Inferior parietal cortex (tissue), 1 donor: ENCODE measurements around the gene KIF2C.
"Not testable (repeated sequence)": the region's sequence is repeated elsewhere in the genome, so short reads cannot be mapped to it uniquely, and the experiment has no call there.

Experiments used
- DNase-seq: peaks from one replicate; pipeline ENCODE4 v3.0.0-alpha.2; 2016; ENCODE audit errors: extremely low spot score

KIF2C gene

GRCh38 chr1:44719318-44719717 lies 20.3 kb upstream of the KIF2C start:
- no peak for DNase-seq

- no peak for DNase-seq
These were observed 19.4 kb upstream of the KIF2C start for GRCh38 chr1:44720281-44720680.

DNA sequence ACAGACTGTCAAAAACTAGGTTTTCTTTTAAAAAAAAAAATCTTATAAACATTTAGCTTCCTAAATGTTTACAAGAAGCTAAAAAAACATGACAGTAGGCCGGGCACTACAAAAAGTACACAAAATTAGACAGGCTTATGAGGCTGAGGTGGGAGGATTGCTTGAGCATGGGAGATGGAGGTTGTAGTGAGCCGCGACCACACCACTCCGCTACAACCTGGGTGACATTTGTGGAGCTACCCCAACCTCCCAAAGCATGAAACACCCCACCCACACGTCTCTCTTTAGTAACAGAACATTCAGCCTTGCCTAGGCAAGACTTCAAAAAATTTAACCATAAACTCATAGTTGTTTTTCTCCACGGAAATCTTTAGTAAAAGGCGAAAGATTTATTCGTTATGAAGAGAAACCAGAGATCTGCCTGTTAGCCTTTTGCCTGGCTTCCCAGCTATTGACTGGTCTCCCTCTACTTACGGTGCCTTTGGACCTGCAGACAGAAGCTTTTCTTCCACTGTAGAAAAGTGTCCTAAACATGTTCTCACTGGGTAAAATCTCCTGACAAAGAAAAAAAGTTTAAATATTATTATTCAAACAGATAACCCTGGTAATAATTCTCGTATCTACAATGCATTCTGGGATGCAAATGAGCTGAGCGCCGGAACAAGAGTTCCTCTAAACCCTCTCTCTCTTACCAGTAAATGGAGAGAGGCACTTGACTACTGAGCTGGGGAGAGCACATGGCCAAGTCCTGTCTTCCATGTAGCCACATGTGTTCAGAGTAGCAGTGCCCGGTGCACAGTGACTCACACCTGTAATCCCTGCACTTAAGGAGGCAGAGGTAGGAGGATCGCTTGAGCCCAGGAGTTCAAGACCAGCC lies 17.9 kb upstream of the KIF2C start:
- peak; percentile 65 for DNase-seq

- DNase-seq, result no peak
These were observed 16.6 kb upstream of the KIF2C start for GRCh38 chr1:44723064-44723463.

DNA sequence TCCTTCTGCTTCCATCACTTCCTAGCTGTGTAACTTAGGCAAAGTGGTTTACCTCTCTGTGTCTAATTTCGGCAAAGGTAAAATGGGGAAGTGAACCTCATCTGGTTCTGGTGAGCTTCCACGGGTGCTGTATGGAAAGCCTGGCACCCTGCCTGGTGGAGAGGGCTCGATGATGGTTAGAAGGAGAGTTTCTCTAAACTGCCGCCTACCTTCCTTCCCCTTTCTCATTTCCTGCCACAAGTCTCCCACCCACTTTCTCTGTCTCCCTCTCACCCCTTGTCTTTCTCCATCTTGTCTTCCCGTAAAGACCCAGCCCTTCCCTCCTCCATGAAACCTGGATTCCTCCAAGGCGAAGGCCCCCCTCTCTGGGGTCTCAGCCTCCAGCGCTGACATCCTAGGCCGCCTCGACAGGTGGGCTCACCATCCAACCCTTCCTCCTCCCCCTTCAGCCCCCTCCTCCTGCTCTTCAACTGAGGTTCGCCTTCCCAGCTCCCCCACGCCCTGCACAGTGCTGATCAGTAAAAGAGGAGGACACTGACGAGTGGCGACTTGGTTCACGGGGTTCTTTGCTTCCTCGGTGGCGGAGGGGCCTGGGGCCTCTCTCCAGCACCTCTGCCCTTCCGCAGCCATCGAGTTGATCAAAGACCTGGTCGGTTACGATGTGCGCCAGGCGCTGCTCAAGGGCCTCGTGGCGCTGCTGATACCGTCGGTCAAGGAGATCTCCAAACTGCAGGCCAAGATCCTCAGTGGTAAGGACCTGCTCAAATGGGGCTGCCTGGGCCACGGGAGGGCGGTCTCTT lies 15.9 kb upstream of the KIF2C start:
- no peak for DNase-seq

GRCh38 chr1:44724296-44724954 lies 15.2 kb upstream of the KIF2C start:
- no peak for DNase-seq

GRCh38 chr1:44724955-44725698 lies 14.5 kb upstream of the KIF2C start:
- DNase-seq, result no peak

DNA sequence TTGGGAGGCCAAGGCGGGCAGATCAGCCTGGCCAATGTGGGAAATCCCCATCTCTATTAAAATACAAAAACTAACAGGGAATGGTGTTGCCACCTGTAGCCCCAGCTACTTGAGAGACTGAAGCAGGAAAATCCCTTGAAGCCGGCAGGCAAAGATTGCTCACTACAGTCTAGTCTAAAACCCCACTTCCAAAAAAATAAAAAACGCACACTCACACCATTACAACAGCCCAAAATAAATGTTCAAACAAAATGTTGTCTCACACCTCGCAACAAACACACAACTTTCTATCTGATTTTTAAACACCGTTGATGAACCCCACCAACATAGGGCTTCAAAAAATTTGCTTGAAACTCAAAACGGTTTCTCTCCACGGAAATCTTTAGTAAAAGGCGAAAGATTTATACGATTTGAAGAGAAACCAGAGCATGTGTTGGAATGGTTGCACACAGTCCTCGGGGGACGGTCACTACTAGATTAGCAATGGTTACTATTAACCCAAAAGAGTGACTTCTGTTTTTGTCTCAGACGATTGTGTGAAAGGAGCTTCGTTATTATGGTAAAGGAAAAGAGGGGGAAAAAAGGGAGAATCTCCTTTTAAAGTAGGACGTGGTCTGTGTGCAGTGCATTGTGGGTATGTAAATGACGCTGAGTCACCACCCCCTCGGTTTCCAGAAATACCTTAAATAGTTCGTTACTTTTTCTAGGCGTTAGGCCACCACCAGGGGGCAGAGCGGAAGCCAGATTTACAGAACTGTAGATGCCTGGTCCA lies 8.7 kb upstream of the KIF2C start, which contains the start of gene RNU5D-1:
RNU5D-1 (minus strand) TSS at position 430 of the 772 bp plus-strand sequence.
- DNase-seq, result peak; percentile 98

DNA sequence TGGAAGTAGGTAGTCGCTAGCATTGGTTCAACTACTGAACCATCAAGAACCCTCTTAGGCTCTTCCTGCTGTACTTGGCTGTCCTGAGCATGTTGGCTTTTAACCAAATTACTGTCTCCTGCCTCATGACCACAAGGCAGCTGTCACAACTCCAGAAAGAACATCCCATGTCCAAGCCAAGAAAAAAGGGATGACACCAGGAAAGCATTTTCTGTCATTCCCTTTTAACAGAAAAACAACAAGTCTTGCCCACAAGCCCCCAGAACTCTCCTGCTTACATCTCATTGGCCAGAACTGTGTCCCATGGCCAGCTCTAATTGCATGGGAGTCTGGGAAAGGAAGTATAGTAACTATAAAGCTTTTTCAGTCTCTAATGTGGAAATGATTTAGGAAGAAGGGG lies 6.3 kb upstream of the KIF2C start:
- no peak for DNase-seq

DNA sequence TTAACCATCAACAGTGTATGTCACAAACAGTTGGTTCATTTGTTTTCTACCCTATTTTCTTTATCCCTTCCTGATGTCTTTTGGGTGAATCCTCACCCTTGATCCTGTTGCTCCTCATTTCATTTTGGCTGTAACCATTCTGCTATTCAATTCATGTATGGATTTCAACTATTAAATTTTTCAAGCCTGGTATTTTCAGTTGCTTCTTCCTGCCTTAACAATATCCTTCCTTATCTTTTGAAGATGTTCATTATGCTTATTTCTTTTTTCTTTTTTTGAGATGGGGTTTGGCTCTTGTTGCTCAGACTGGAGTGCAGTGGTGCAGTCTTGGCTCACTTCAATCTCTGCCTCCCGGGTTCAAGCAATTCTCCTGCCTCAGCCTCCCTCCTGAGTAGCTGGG lies 5.9 kb upstream of the KIF2C start:
- DNase-seq, result no peak

DNA sequence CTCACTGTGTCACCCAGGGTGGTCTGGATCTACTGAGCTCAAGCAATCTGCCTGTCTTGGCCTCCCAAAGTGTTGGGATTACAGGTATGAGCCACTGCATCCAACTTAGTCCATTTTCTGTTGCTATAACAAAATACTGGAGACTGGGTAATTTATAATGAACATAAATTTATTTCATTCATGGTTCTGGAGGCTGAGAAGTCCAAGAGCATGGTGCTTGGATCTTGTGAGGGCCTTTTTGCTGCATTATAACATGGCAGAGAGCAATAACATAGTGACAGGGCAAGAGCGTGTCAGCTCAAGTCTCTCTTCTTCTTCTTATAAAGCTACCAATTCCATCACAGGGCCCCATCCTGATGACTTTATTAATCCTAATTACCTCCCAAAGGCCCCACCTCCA lies 3.6 kb upstream of the KIF2C start:
- DNase-seq, result no peak

DNA sequence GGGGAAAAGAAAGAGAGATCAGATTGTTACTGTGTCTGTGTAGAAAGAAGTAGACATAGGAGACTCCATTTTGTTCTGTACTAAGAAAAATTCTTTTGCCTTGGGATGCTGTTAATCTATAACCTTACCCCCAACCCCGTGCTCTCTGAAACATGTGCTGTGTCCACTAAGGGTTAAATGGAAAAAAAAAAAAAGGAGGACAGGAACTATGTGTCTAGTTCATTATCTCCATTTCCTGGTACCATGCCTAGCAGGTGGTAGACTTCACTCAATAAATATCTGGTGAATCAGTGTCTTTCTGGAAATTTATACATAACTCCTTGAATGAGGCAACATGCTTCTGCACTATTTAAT lies 707 bp upstream of the KIF2C start:
- not testable (repeated sequence) for DNase-seq

DNA sequence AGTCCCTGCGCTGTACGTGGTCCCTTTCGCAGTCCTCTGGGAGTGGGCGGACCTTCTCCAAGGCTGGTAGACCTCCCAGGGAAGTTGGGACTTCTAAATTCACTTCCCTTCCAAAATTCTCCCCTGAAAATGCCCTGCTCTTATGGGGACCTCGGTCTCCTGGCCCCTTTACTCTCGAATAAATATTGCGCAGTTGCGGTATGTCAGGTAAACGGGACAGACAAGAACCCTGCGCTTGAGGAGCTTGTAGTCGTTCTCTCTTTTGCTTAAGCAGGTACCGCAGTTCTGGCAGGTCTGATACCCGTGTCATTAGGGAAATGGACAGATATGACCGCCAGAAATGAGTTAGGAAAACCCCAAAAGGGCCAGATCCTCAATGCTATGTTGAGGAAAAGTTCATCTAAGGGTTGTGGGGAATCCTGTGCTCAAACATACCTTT lies 561 bp downstream of the KIF2C start:
- no peak for DNase-seq

DNA sequence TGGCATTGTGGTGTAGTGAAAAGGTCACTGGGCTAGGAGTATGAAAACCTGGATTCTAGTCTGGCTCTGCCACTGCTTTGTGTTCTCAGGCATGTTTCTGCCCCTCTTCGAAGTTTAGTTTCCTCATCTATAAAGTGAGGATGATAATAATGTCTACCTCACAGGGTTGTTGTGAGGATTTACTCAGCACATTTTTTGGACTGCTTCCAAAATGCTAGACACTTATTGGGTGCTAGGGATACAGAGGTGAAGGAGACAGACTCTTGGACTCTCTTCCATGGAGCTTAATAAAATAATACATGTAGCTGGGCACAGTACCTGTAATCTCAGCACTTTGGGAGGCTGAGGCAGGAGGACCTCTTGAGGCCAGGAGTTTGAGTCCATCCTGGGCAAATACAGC lies 3.6 kb downstream of the KIF2C start:
- DNase-seq, result no peak

DNA sequence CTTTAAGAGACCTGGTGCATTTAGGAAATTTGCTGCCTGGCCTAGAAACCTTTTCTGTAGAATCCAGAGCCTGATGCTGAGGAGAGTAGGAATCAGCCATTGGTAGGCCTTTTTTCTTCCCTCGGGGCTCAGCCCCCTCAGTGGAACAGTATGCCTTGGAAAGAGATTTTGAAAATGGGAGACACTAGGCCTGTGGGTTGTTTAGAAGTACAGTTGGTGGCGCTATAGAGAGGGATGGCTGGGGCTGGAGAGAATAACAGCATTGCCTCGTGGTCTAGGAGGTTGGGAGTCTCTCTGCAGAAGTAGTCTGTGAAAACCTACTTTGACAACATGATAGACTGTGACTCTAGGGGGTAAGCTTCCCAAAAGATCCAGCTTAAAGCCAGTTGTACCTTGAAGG lies 8.2 kb downstream of the KIF2C start:
- no peak for DNase-seq

GRCh38 chr1:44757420-44757819 lies 17.8 kb downstream of the KIF2C start:
- no peak for DNase-seq

DNA sequence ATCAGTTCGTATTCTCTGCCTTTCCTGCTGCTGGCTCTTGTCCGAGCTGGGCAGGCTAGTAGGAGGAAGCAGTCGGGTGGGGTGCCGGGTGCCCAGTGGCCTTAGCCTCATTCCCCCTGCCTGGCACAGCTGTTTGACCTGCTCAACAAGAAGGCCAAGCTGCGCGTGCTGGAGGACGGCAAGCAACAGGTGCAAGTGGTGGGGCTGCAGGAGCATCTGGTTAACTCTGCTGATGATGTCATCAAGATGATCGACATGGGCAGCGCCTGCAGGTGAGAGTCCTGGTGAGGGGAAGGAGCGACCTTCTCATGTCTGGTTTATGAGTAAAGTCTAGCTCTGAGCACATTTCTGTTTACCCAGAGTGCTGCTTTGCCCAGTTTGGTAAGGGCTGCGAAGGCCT lies 19.4 kb downstream of the KIF2C start:
- DNase-seq, result no peak

DNA sequence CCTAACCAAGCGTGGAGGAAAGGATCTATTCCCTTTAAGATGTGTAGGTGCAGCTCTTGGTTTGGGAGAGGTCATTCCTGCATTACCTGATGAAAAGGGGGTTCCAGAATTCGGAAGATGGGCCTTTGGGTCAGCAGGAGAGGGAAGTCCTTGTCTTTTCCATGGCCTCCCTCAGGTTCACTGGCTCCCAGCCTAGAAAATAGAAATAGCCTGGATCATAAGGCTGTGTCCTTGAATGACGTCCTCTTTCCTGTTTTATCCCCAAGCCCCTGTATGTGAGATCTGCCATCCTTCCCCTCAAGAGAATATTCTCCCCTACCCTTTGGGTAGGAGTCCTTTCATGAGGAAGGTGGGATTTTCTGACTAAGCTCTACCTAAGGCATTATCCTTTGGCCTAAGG lies 21.2 kb downstream of the KIF2C start:
- no peak for DNase-seq

GRCh38 chr1:44766421-44766820 lies 26.8 kb downstream of the KIF2C start:
- not testable (repeated sequence) for DNase-seq

GRCh38 chr1:44775078-44775929 lies 35.7 kb downstream of the KIF2C start, which contains the start of gene RPS8:
TSS of gene RPS8 (plus strand) at chr1:44775540. CDS start at chr1:44775597, 57 bp downstream.
- peak; percentile 98 for DNase-seq
